Hepatocyte (in vitro differentiated cells): Measurements from ENCODE around the gene SLC7A4.

Experiments used
- EZH2 ChIP-seq: fragments of 200-600 bp; sonication (generic); IDR thresholded peaks from 2 replicates; pipeline ENCODE4 v1.6.1; 2016; ENCODE audit warnings: antibody characterized with exemption, mild to moderate bottlenecking, borderline replicate concordance
- TF ChIP-seq, protein P1 (sequence below): fragments of 200-600 bp; sonication (generic); IDR thresholded peaks from 2 replicates; pipeline ENCODE4 v1.5.1; 2016; ENCODE audit warnings: antibody characterized with exemption, mild to moderate bottlenecking; ENCODE audit not compliant: poor library complexity

DNA sequence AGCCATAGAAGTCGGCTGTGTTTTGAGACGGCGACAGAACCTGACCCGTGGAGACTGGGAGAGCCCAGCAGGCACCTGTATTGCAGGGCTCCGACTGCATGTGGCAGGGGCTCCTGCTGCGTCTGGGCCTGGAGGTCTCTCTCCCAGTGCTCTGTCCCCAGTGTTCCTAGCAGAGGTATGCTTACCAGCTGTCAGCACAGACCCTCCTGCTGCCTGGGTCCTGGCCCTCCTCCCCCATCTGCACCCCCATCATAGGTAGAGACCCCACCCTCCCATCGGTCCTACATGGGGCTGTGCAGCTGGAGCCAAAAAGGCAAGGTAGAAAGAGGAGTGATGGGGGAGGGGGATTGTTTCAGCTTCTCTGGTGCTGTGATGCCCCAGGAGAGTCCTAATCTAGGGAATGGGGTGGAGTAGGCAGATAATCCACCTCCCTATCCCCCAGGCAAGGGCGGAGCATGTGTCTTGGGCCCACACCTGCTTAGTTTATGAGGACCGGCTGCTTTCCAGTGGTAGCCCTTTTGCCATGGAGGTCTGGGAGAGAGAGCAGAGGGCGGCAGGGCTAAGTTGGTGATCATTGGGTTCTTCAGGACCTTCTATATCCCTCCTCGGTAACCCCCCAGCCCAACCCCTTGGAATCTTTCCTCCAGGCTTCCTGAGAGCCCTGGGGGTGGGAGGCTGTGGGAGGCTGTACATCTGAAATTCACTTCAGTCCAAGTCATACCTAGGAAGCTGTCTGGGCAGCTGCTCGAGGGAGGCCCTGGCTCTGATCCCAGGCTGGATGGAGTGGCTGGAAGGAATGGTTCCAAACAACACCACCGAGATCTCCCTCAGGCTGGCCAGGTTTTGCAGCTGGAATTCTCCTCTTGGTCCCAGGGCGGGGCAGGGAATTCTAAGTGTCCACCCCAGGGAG is 5.3 kb downstream of the SLC7A4 start:
- TF ChIP-seq EZH2, result no peak
- TF ChIP-seq, protein P1, sequence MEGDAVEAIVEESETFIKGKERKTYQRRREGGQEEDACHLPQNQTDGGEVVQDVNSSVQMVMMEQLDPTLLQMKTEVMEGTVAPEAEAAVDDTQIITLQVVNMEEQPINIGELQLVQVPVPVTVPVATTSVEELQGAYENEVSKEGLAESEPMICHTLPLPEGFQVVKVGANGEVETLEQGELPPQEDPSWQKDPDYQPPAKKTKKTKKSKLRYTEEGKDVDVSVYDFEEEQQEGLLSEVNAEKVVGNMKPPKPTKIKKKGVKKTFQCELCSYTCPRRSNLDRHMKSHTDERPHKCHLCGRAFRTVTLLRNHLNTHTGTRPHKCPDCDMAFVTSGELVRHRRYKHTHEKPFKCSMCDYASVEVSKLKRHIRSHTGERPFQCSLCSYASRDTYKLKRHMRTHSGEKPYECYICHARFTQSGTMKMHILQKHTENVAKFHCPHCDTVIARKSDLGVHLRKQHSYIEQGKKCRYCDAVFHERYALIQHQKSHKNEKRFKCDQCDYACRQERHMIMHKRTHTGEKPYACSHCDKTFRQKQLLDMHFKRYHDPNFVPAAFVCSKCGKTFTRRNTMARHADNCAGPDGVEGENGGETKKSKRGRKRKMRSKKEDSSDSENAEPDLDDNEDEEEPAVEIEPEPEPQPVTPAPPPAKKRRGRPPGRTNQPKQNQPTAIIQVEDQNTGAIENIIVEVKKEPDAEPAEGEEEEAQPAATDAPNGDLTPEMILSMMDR, result no peak
